Bronchial epithelial cell (primary cell): Measurements from ENCODE around the gene FAM131C. TPM values are rescaled to one million over a fixed set of nuclear protein-coding genes. Genes with fewer than 3 reads are reported as not detected.

ENCODE experiments used
- DNase-seq: peaks from one replicate; pipeline ENCODE4 v3.0.0-alpha.2; 2010; ENCODE audit warnings: low read depth
- FAIRE-seq: peaks from 2 replicates; lab custom pipeline; 2011; peaks lifted over from hg19 to GRCh38; lab: Jason Lieb, UNC
- H3K27me3 ChIP-seq: 2 replicates; pipeline ENCODE4 v1.5.1; 2011; ENCODE audit warnings: low read length; ENCODE audit not compliant: control insufficient read depth, insufficient read depth
- H3K36me3 ChIP-seq: 2 replicates; pipeline ENCODE4 v1.5.1; 2011; ENCODE audit warnings: low read length; ENCODE audit not compliant: control insufficient read depth, insufficient read depth
- H3K4me3 ChIP-seq: 2 replicates; pipeline ENCODE4 v1.5.1; 2011; ENCODE audit warnings: mild to moderate bottlenecking, low read depth, low read length, control low read depth
- total RNA-seq: library from RNA; depleted of rRNA; stranded (reverse); fragments of >200 nt; gene quantifications from 2 replicates; pipeline ENCODE4 v1.2.1, GENCODE V29; 2014
- TF ChIP-seq, protein P1 (sequence below): IDR thresholded peaks from 2 replicates; pipeline ENCODE4 v1.5.1; 2011; ENCODE audit warnings: mild to moderate bottlenecking, moderate library complexity, low read length, control low read depth, inconsistent platforms; ENCODE audit not compliant: insufficient read depth, severe bottlenecking

FAM131C gene
- total RNA-seq, 1 donor from 2014 or later, result 0.53 TPM

- Histone ChIP-seq H3K27me3 (no peaks in the 10 kb centered on the region), H3K4me3 (no peak overlapping the region), H3K36me3 (no peaks in the 10 kb centered on the region)
- TF ChIP-seq, protein P1, sequence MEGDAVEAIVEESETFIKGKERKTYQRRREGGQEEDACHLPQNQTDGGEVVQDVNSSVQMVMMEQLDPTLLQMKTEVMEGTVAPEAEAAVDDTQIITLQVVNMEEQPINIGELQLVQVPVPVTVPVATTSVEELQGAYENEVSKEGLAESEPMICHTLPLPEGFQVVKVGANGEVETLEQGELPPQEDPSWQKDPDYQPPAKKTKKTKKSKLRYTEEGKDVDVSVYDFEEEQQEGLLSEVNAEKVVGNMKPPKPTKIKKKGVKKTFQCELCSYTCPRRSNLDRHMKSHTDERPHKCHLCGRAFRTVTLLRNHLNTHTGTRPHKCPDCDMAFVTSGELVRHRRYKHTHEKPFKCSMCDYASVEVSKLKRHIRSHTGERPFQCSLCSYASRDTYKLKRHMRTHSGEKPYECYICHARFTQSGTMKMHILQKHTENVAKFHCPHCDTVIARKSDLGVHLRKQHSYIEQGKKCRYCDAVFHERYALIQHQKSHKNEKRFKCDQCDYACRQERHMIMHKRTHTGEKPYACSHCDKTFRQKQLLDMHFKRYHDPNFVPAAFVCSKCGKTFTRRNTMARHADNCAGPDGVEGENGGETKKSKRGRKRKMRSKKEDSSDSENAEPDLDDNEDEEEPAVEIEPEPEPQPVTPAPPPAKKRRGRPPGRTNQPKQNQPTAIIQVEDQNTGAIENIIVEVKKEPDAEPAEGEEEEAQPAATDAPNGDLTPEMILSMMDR, result no peak
- no peak for DNase-seq
- peak; percentile 70 for FAIRE-seq
These were observed 766 bp upstream of the FAM131C start for GRCh38 chr1:16074217-16074616.

DNA sequence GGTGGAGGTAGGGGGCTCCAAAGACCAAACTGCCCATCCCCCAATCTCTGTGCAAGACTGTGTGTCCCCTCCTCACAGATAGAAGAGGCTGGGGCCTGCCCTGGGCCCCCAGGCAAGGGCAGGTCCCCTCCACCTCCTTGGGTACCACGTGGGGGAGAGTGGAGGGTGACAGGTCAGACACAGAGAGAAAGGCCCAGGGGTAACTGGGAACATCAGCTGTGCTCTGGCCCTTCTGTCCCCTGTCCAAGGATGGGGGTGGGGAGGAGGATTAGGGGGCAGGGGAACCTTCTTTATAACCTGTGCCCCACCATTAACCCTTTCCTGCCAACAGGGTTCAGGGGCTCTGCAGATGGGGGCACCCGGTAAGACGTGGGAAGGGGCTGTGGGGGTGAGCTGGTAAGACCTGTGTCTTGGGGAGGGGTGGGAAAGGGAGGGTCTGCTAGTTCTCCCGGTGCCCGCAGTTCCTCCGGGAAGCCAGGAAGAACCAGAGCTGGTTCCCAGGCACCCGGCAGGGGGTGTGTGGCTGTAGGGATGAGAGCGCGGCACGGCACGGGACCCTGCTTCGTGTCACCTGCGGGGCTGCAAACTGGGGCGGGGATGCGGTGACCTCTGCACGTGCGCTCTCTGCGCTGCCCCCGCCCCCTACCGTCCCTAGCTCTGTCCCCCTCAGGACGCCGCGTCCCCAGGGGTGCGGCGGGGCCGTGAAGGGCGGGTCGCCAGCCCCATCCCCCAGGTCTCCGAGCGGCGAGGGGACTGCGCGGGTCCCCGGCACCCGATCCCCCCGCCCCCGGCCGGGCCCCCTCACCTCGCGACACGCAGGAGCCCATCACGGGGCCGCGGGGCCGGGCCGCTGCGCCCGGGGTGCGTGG, 601 bp downstream of the FAM131C start:
- no peak for DNase-seq
- Histone ChIP-seq H3K4me3 (peak overlapping the region; percentile 37), H3K27me3 (no peaks in the 10 kb centered on the region), H3K36me3 (no peaks in the 10 kb centered on the region)
- no peak for FAIRE-seq
- TF ChIP-seq, protein P1, result peak; percentile 36

DNA sequence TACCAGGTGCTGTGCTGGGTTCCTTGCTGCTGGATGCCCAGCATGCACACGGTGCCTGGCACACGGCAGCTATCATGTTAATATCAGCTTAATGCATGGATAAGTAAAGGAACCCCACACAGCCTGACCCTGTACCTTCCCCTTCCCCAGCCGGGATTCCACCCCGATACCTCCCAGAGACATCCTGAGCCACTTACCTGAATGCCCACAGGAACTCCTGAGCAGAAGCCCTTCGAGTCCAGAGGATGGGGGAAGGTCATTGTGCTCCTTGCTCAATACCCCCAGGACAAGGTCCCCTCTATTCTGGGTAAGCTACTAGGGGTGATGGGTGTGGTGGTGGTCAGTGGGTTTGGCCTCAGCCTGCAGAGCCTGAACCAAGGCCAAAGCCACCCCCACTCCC, 1.4 kb downstream of the FAM131C start:
- Histone ChIP-seq H3K36me3 (no peaks in the 10 kb centered on the region), H3K4me3 (no peak overlapping the region), H3K27me3 (no peaks in the 10 kb centered on the region)
- no peak for DNase-seq
- TF ChIP-seq, protein P1, result no peak
- FAIRE-seq, result no peak

DNA sequence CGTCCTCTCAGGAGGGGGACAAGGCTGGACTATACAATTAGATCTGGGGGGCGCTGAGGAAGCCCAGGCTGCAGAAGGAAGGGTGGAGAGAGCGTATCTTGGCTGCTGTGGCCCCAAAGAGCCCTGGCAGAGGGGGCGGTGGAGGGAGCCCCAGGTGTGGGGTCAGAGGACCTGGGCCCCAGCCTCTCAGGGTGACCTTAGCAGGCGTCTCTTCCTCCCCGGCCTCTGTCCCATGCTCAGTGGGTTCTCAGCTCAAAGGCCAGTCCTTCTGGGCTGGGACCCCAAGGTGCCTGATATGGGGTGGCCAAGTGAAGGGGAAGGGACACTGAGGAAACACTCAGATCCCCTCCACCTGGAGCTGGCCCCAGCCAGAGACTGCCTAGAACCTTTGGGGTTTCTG, 1.8 kb downstream of the FAM131C start:
- FAIRE-seq (no peak), DNase-seq (no peak)
- TF ChIP-seq, protein P1, result no peak
- H3K27me3 ChIP-seq, result no peaks in the 10 kb centered on the region
- H3K4me3 ChIP-seq, result no peak overlapping the region
- no peaks in the 10 kb centered on the region for H3K36me3 ChIP-seq

- TF ChIP-seq, protein P1, result no peak
- DNase-seq (no peak), FAIRE-seq (no peak)
- Histone ChIP-seq H3K4me3 (no peak overlapping the region), H3K36me3 (no peaks in the 10 kb centered on the region), H3K27me3 (no peaks in the 10 kb centered on the region)
These were observed 2.7 kb downstream of the FAM131C start for GRCh38 chr1:16070640-16071355.
